Measurements from ENCODE around the gene ERICH2. TPM values are rescaled to one million over a fixed set of nuclear protein-coding genes. Genes with fewer than 3 reads are reported as not detected.

Gene ERICH2
- total and polyA plus RNA-seq, 2 experiments from 2014 or later, result 3.5 TPM; not detected in 1

DNA sequence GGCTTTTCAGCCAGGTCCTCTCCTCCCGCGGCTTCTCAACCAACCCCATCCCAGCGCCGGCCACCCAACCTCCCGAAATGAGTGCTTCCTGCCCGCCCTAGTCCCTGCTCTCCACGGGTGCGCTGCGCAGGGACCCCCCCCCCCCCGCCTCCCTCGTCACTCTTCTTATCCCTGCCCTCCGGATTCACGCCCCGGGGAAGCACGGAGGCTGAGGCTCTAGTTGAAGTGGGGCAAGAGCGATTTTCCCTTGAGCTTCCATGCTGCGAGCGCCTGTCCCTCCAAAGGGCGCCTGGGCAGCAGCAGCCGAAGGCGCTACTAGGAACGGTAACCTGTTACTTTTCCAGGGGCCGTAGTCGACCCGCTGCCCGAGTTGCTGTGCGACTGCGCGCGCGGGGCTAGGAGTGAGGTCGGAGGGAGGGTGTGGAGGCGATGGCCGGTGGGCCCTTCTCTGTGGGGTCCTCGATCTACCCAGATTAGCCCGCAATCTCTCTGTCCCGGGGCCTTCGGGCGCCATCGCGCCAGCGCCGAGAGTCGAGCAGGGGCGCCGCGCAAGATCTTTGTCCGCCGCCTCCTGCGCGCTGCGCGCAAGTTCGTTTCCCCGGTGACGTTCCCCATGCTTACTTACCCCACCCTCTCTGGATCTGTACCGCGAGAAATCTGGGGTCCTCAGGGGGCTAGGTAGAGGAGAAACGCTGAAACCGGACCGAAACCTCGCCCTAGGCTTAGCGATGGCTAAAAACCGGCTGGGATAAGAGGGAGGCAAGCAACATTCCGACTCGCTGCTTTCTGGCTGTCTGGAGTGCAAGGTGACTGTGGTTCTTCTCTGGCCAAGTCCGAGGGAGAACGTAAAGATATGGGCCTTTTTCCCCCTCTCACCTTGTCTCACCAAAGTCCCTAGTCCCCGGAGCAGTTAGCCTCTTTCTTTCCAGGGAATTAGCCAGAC, 47.2 kb downstream of the ERICH2 start:
- peak; percentile 0 for ATAC-seq
- H3K27ac ChIP-seq (ENCODE audit: low read depth), result no peak overlapping the region

DNA sequence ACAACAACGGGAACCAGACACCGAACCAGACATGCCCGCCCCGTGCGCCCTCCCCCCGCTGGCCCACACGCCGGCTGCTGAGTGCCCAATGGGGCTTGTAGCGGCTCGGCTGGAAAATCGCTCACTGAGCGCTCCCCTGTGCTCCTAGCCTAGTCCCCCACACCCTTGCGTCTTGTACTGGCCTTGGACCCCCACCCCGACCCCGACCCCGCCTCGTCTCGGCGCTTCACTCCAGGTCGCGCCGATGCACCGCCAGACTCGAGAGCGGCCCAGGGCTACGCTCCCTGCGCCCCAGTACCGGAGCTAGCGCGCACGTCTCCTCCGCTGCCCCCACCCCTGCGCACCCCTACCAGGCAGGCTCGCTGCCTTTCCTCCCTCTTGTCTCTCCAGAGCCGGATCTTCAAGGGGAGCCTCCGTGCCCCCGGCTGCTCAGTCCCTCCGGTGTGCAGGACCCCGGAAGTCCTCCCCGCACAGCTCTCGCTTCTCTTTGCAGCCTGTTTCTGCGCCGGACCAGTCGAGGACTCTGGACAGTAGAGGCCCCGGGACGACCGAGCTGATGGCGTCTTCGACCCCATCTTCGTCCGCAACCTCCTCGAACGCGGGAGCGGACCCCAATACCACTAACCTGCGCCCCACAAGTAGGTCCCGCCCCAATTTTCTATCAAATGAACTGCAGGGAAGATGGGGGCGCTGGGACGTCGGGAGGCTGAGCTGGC, 48.0 kb downstream of the ERICH2 start:
- Histone ChIP-seq H4K20me1 (replicated peaks; ENCODE audit: insufficient read depth) (peaks cover 10% of the 10 kb centered on the region; the same call in 1 of the 2 replicates), H3K4me3 (peak overlapping the region; percentile 63), H3K9me2 (ENCODE audit: insufficient read depth) (no peaks in the 10 kb centered on the region), H3K4me1 (ENCODE audit: insufficient read depth) (peaks cover 68% of the 10 kb centered on the region), H3F3A (replicated peaks; ENCODE audit: low read depth) (peaks cover 21% of the 10 kb centered on the region), H3K27me3 (ENCODE audit: insufficient read depth) (peaks cover 100% of the 10 kb centered on the region), H3K4me2 (peak overlapping the region; percentile 97), H3K79me2 (replicated peaks; ENCODE audit: insufficient read depth) (no peaks in the 10 kb centered on the region), H3K27ac (ENCODE audit: low read depth) (no peak overlapping the region), H2AFZ (peak overlapping the region; percentile 96), H3K36me3 (ENCODE audit: insufficient read depth) (no peaks in the 10 kb centered on the region)
- Mint-ChIP-seq H3K27me3 (ENCODE audit: insufficient read depth, low read depth, poor library complexity) (peaks cover 100% of the 10 kb centered on the region), H3K4me3 (peak overlapping the region; percentile 77), H3K9me3 (peaks cover 3% of the 10 kb centered on the region; the same call in 2 of the 3 replicates), H3K36me3 (ENCODE audit: low read depth) (no peaks in the 10 kb centered on the region; the same call in 2 of the 3 replicates), H3K4me1 (peaks cover 67% of the 10 kb centered on the region), H3K27ac (no peak overlapping the region)
- peak; percentile 5 for ATAC-seq
- TF ChIP-seq CTCF (conservative IDR thresholded peaks at IDR 0.05; ENCODE audit: low read depth in 2 of 2) (no peak), JUNB (IDR thresholded peaks at IDR 0.05; ENCODE audit: unreplicated experiment) (no peak), EZH2phosphoT487 (IDR thresholded peaks at IDR 0.05; ENCODE audit: unreplicated experiment) (peak; percentile 82), EZH2 (IDR thresholded peaks at IDR 0.05; ENCODE audit: low read depth, unreplicated experiment) (peak; percentile 52), ETS1 (IDR thresholded peaks at IDR 0.05) (no peak), CREB1 (CRISPR knock-in tag; IDR thresholded peaks at IDR 0.05; ENCODE audit: low read depth) (no peak)
- DNase-seq (ENCODE audit: low spot score), result peak; percentile 66

More for the DNA sequence above, 47.2 kb downstream of the ERICH2 start:
- H3K4me1 ChIP-seq (ENCODE audit: insufficient read depth), result peaks cover 65% of the 10 kb centered on the region
- H3K4me3 ChIP-seq, result peak overlapping the region; percentile 63
- no peaks in the 10 kb centered on the region for H3K36me3 ChIP-seq (ENCODE audit: insufficient read depth)
- H3K27me3 ChIP-seq (ENCODE audit: insufficient read depth), result peaks cover 96% of the 10 kb centered on the region
- Mint-ChIP-seq H3K27me3 (ENCODE audit: insufficient read depth, low read depth, poor library complexity) (peaks cover 99% of the 10 kb centered on the region), H3K4me3 (peak overlapping the region; percentile 77), H3K36me3 (ENCODE audit: low read depth) (no peaks in the 10 kb centered on the region; the same call in 2 of the 3 replicates), H3K4me1 (peaks cover 68% of the 10 kb centered on the region), H3K27ac (no peak overlapping the region), H3K9me3 (peaks cover 3% of the 10 kb centered on the region; the same call in 1 of the 3 replicates)
- peak; percentile 96 for TF ChIP-seq EZH2phosphoT487 (IDR thresholded peaks at IDR 0.05; ENCODE audit: unreplicated experiment)
- no peak for TF ChIP-seq CTCF (conservative IDR thresholded peaks at IDR 0.05; ENCODE audit: low read depth in 2 of 2)
- peak; percentile 99 for TF ChIP-seq EZH2 (IDR thresholded peaks at IDR 0.05; ENCODE audit: low read depth, unreplicated experiment)
- TF ChIP-seq STAT1 (IDR thresholded peaks at IDR 0.05; ENCODE audit: unreplicated experiment), result no peak
- peak overlapping the region; percentile 97 for H3K4me2 ChIP-seq
- H3F3A ChIP-seq (replicated peaks; ENCODE audit: low read depth), result peaks cover 15% of the 10 kb centered on the region
- no peaks in the 10 kb centered on the region for H3K9me2 ChIP-seq (ENCODE audit: insufficient read depth)
- H3K79me2 ChIP-seq (replicated peaks; ENCODE audit: insufficient read depth), result no peaks in the 10 kb centered on the region
- peak; percentile 57 for DNase-seq (ENCODE audit: low spot score)
- peaks cover 10% of the 10 kb centered on the region; the same call in 1 of the 2 replicates for H4K20me1 ChIP-seq (replicated peaks; ENCODE audit: insufficient read depth)
- peak overlapping the region; percentile 81 for H2AFZ ChIP-seq
